ENCODE results near the gene MAP3K5. TPM values are rescaled to one million over a fixed set of nuclear protein-coding genes. Genes with fewer than 3 reads are reported as not detected.
A peak's percentile ranks its signal among the peaks of the same experiment; 100 is the strongest.

MAP3K5 gene
- polyA plus RNA-seq, 3 donors: 9.6 to 12.0 (median 11.1) TPM

DNA sequence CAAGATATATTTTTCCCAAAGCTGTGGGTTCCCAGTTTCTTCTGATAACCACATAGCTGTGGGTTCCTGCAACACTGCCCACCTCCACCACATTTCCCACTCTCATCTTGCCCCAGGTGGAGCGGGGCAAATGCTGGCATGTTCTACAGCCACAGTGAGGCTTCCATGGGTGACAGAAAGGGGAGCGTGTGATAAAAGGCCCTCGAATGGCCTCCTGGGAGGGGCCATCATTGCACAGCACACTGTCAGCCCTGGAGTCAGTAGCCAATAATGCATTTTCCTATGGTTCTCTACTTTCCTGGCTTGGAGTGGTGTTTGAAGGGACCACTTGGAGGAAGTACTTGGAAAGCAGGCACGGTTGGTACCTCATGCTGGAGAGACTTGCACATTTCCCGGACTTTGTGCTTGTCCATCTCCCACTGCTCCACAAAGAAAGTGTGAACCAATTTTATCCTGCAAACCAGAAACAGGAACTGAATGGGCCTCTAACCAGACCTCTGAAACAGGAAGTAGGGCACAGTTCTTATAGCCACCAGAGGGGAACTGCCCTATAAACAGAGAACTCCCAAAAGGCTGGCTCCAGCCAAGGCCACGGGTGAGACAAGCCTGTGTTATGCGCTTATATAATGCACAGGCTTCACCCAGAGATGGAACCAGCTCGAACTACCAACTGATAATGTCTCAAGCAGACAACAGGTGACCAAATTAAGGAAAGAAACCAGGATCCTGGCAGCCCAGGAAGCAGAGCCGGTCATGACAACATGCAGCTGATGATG is 8.6 kb downstream of the MAP3K5 start:
- Mint-ChIP-seq H3K4me1 (peaks cover 81% of the 10 kb centered on the region), H3K36me3 (peaks cover 9 to 21% of the 10 kb centered on the region in 2 donors), H3K27me3 (ENCODE audit: low read depth in 3 of 3) (peaks cover 0 to 2% (median 2%) of the 10 kb centered on the region in 3 donors), H3K9me3 (peaks cover 0 to 2% (median 0%) of the 10 kb centered on the region in 7 donors), H3K27ac (peak overlapping the region; percentile 94 to 98 (median 97)), H3K4me3 (peak overlapping the region; percentile 87 to 99)
- H3K4me2 ChIP-seq (replicated peaks; ENCODE audit: extremely low read depth, low read length, poor library complexity, severe bottlenecking): peak overlapping the region; percentile 89
- peak overlapping the region; percentile 68 to 88 (median 88) for H3K4me3 ChIP-seq (replicated peaks in 1 of 3; ENCODE audit: low read depth in 2 of 3, low read length in 3 of 3)
- peaks cover 95% of the 10 kb centered on the region for H3K79me2 ChIP-seq (ENCODE audit: insufficient read depth, low read length)
- TF ChIP-seq, protein P1, sequence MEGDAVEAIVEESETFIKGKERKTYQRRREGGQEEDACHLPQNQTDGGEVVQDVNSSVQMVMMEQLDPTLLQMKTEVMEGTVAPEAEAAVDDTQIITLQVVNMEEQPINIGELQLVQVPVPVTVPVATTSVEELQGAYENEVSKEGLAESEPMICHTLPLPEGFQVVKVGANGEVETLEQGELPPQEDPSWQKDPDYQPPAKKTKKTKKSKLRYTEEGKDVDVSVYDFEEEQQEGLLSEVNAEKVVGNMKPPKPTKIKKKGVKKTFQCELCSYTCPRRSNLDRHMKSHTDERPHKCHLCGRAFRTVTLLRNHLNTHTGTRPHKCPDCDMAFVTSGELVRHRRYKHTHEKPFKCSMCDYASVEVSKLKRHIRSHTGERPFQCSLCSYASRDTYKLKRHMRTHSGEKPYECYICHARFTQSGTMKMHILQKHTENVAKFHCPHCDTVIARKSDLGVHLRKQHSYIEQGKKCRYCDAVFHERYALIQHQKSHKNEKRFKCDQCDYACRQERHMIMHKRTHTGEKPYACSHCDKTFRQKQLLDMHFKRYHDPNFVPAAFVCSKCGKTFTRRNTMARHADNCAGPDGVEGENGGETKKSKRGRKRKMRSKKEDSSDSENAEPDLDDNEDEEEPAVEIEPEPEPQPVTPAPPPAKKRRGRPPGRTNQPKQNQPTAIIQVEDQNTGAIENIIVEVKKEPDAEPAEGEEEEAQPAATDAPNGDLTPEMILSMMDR (IDR thresholded peaks at IDR 0.05): no peak
- no peaks in the 10 kb centered on the region for H3K27me3 ChIP-seq (ENCODE audit: control insufficient read depth in 2 of 2, insufficient read depth in 2 of 2, low read length in 2 of 2)
- H3K36me3 ChIP-seq (replicated peaks in 1 of 2; ENCODE audit: control insufficient read depth in 1 of 2, insufficient read depth in 2 of 2, low read length in 2 of 2): peaks cover 0 to 9% of the 10 kb centered on the region in 2 donors
- no peak overlapping the region for H2AFZ ChIP-seq (ENCODE audit: insufficient read depth, low read depth, low read length, poor library complexity, severe bottlenecking)
- no peaks in the 10 kb centered on the region for H3K9me3 ChIP-seq (replicated peaks in 1 of 2; ENCODE audit: control insufficient read depth in 1 of 2, insufficient read depth in 1 of 2, low read length in 2 of 2)
- peak overlapping the region; percentile 80 to 83 for H3K27ac ChIP-seq (ENCODE audit: low read depth in 1 of 2, low read length in 2 of 2)
- intact Hi-C loops (cut with micrococcal nuclease): loop anchor here in 1 of 2 donors (10.0 kb wide), 2 partner anchors 451 to 499 kb away; partner anchors contain the start of gene BCLAF1
- peak; percentile 78 to 90 (median 88) for DNase-seq
- WGBS (ENCODE audit: insufficient coverage): 0% methylated on average over 2 of the region's 9 CpGs
- H3K4me1 ChIP-seq (ENCODE audit: control insufficient read depth in 1 of 2, insufficient read depth in 2 of 2, low read length in 2 of 2): peaks cover 77 to 89% of the 10 kb centered on the region in 2 donors
- H4K20me1 ChIP-seq (ENCODE audit: insufficient read depth, low read length): peaks cover 37% of the 10 kb centered on the region
- H3K9ac ChIP-seq (ENCODE audit: insufficient read depth, low read length, poor library complexity, severe bottlenecking): peak overlapping the region; percentile 67

GRCh38 chr6:136783021-136783420 is 9.3 kb downstream of the MAP3K5 start:
- Histone ChIP-seq H3K36me3 (replicated peaks in 1 of 2; ENCODE audit: control insufficient read depth in 1 of 2, insufficient read depth in 2 of 2, low read length in 2 of 2) (peaks cover 0 to 9% of the 10 kb centered on the region in 2 donors), H4K20me1 (ENCODE audit: insufficient read depth, low read length) (peaks cover 33% of the 10 kb centered on the region), H3K9me3 (replicated peaks in 1 of 2; ENCODE audit: control insufficient read depth in 1 of 2, insufficient read depth in 1 of 2, low read length in 2 of 2) (no peaks in the 10 kb centered on the region), H2AFZ (ENCODE audit: insufficient read depth, low read depth, low read length, poor library complexity, severe bottlenecking) (no peak overlapping the region), H3K4me2 (replicated peaks; ENCODE audit: extremely low read depth, low read length, poor library complexity, severe bottlenecking) (peak overlapping the region; percentile 89), H3K27me3 (ENCODE audit: control insufficient read depth in 2 of 2, insufficient read depth in 2 of 2, low read length in 2 of 2) (no peaks in the 10 kb centered on the region), H3K79me2 (ENCODE audit: insufficient read depth, low read length) (peaks cover 95% of the 10 kb centered on the region), H3K27ac (ENCODE audit: low read depth in 1 of 2, low read length in 2 of 2) (peak overlapping the region; percentile 80 to 83), H3K4me1 (ENCODE audit: control insufficient read depth in 1 of 2, insufficient read depth in 2 of 2, low read length in 2 of 2) (peaks cover 70 to 82% of the 10 kb centered on the region in 2 donors), H3K9ac (ENCODE audit: insufficient read depth, low read length, poor library complexity, severe bottlenecking) (no peak overlapping the region), H3K4me3 (replicated peaks in 1 of 3; ENCODE audit: low read depth in 2 of 3, low read length in 3 of 3) (peak overlapping the region in 2 of 3 experiments; percentile 0 to 88)
- Mint-ChIP-seq H3K27me3 (ENCODE audit: low read depth in 3 of 3) (peaks cover 0 to 2% (median 2%) of the 10 kb centered on the region in 3 donors), H3K27ac (peak overlapping the region; percentile 94 to 98 (median 97)), H3K36me3 (peaks cover 5 to 21% of the 10 kb centered on the region in 2 donors), H3K4me3 (no peak overlapping the region), H3K9me3 (peaks cover 0 to 2% (median 0%) of the 10 kb centered on the region in 7 donors), H3K4me1 (peaks cover 74% of the 10 kb centered on the region)
- TF ChIP-seq, protein P1 (IDR thresholded peaks at IDR 0.05): no peak
- intact Hi-C loops (cut with micrococcal nuclease): loop anchor here in 1 of 2 donors (10.0 kb wide), 2 partner anchors 452 to 498 kb away; partner anchors contain the start of gene BCLAF1
- no peak for DNase-seq
- WGBS (ENCODE audit: insufficient coverage): 92% methylated on average over 6 of the region's 6 CpGs

Measured in CD14-positive monocyte (primary cell).